ENCODE measurements around the gene CALHM1.
"Not testable (repeated sequence)": the region's sequence is repeated elsewhere in the genome, so short reads cannot be mapped to it uniquely, and the experiment has no call there.

CALHM1 gene

GRCh38 chr10:103428989-103429643, 29.6 kb downstream of the CALHM1 start:
- no peak for DNase-seq

GRCh38 chr10:103427866-103428265, 30.8 kb downstream of the CALHM1 start:
- no peak for DNase-seq

GRCh38 chr10:103423748-103424147, 35.0 kb downstream of the CALHM1 start:
- no peak for DNase-seq

- no peak for DNase-seq
Observed at GRCh38 chr10:103419101-103419500, 39.6 kb downstream of the CALHM1 start.

- no peak for DNase-seq
Observed at GRCh38 chr10:103417601-103418000, 41.1 kb downstream of the CALHM1 start.

- not testable (repeated sequence) for DNase-seq
Observed at GRCh38 chr10:103417148-103417469, 41.6 kb downstream of the CALHM1 start.

GRCh38 chr10:103416436-103417147, 42.1 kb downstream of the CALHM1 start:
- DNase-seq, result peak; percentile 74

DNA sequence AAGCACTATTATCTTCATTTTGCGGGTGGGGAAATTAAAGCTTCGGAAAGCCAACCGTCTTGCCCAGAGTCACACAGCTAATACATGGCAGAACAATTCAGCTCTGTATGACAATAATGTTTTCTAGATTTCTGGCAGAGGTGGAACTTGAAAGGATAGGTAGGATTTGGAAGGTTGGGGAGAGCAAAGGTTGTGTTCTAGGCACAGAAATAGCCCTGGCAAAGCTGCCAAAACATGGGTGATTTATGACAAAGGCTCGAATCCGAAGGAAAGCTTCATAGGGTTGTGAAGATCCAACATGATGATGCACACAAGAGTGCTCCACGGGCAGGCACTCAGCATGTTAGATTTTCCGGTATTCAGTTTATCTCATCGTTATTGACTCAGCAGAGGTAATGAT, 43.1 kb downstream of the CALHM1 start:
- no peak for DNase-seq

GRCh38 chr10:103413564-103413963, 45.1 kb downstream of the CALHM1 start:
- no peak for DNase-seq
